D341Med (cell line): ENCODE data around the gene PRPH.
A peak's percentile ranks its signal among the peaks of the same experiment; 100 is the strongest.

ENCODE experiments used
- DNase-seq: peaks from one replicate; pipeline ENCODE4 v3.0.0; 2012; ENCODE audit warnings: low spot score

PRPH gene

GRCh38 chr12:49346659-49347310 lies 51.8 kb downstream of the PRPH start, which contains the start of gene DNAJC22:
TSS of gene DNAJC22 (plus strand) at chr12:49346888. CDS start at chr12:49348873, 1,985 bp downstream.
- peak; percentile 52 for DNase-seq

GRCh38 chr12:49347311-49348193 lies 52.6 kb downstream of the PRPH start:
- peak; percentile 96 for DNase-seq
